ENCODE data around the gene TBC1D4. TPM values are rescaled to one million over a fixed set of nuclear protein-coding genes. Genes with fewer than 3 reads are reported as not detected.

TBC1D4 gene
- total and polyA plus RNA-seq, 2 experiments from 2014 or later = 18.7 to 38.2 TPM

DNA sequence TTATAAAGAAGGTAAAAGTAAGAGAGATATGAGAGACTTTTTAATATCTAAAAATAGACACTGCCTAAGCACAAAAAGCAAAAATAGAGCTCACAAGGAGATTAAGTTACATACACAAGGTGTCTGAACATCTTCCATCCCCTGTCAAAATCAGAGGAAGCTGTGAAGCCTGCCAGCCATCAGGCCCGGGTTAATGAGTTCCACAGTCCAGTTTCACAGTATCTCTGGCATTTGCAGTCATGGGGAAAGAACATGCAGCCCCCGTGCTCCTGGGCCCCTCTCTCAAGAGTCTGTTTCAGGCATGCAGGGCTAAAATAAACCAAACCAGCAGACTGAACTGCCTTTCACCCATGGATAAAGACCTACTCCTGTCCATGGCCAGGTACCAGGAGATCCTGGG is 79.2 kb downstream of the TBC1D4 start (continued):
- TF ChIP-seq ZNF462 (CRISPR knock-in tag; IDR thresholded peaks at IDR 0.05) = no peak
- TF ChIP-seq, protein P1, sequence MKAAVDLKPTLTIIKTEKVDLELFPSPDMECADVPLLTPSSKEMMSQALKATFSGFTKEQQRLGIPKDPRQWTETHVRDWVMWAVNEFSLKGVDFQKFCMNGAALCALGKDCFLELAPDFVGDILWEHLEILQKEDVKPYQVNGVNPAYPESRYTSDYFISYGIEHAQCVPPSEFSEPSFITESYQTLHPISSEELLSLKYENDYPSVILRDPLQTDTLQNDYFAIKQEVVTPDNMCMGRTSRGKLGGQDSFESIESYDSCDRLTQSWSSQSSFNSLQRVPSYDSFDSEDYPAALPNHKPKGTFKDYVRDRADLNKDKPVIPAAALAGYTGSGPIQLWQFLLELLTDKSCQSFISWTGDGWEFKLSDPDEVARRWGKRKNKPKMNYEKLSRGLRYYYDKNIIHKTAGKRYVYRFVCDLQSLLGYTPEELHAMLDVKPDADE (IDR thresholded peaks at IDR 0.05) = no peak

- Histone ChIP-seq H3K4me1 (ENCODE audit: insufficient read depth) (no peaks in the 10 kb centered on the region), H3K27me3 (ENCODE audit: insufficient read depth) (no peaks in the 10 kb centered on the region), H3K4me3 (no peak overlapping the region), H3K79me2 (replicated peaks; ENCODE audit: insufficient read depth) (peaks cover 42% of the 10 kb centered on the region), H3K27ac (ENCODE audit: low read depth) (no peak overlapping the region), H3F3A (replicated peaks; ENCODE audit: low read depth) (no peaks in the 10 kb centered on the region), H3K36me3 (ENCODE audit: insufficient read depth) (no peaks in the 10 kb centered on the region), H3K9me2 (ENCODE audit: insufficient read depth) (no peaks in the 10 kb centered on the region), H3K4me2 (no peak overlapping the region), H4K20me1 (replicated peaks; ENCODE audit: insufficient read depth) (no peaks in the 10 kb centered on the region), H2AFZ (no peak overlapping the region)
- no peak overlapping the region for H3K27ac Mint-ChIP-seq
- ATAC-seq (no peak), DNase-seq (ENCODE audit: low spot score) (no peak)
- peaks cover 5% of the 10 kb centered on the region for H3K27me3 Mint-ChIP-seq (ENCODE audit: insufficient read depth, low read depth, poor library complexity)
- peaks cover 4% of the 10 kb centered on the region for H3K4me1 Mint-ChIP-seq
- peaks cover 4% of the 10 kb centered on the region; the same call in 2 of the 3 replicates for H3K36me3 Mint-ChIP-seq (ENCODE audit: low read depth)
- no peak overlapping the region for H3K4me3 Mint-ChIP-seq
- peaks cover 3% of the 10 kb centered on the region; the same call in 1 of the 3 replicates for H3K9me3 Mint-ChIP-seq
- TF ChIP-seq ZNF462 (CRISPR knock-in tag; IDR thresholded peaks at IDR 0.05) = no peak
- TF ChIP-seq, protein P2, sequence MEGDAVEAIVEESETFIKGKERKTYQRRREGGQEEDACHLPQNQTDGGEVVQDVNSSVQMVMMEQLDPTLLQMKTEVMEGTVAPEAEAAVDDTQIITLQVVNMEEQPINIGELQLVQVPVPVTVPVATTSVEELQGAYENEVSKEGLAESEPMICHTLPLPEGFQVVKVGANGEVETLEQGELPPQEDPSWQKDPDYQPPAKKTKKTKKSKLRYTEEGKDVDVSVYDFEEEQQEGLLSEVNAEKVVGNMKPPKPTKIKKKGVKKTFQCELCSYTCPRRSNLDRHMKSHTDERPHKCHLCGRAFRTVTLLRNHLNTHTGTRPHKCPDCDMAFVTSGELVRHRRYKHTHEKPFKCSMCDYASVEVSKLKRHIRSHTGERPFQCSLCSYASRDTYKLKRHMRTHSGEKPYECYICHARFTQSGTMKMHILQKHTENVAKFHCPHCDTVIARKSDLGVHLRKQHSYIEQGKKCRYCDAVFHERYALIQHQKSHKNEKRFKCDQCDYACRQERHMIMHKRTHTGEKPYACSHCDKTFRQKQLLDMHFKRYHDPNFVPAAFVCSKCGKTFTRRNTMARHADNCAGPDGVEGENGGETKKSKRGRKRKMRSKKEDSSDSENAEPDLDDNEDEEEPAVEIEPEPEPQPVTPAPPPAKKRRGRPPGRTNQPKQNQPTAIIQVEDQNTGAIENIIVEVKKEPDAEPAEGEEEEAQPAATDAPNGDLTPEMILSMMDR (conservative IDR thresholded peaks at IDR 0.05; ENCODE audit: low read depth in 2 of 2) = no peak
- TF ChIP-seq POLR2AphosphoS5 (IDR thresholded peaks at IDR 0.05; ENCODE audit: low read depth) = no peak
- TF ChIP-seq CREB1 (CRISPR knock-in tag; IDR thresholded peaks at IDR 0.05; ENCODE audit: low read depth) = no peak
- no peak for TF ChIP-seq NANOG (IDR thresholded peaks at IDR 0.05; ENCODE audit: borderline replicate concordance)
- no peak for TF ChIP-seq EZH2 (IDR thresholded peaks at IDR 0.05; ENCODE audit: low read depth, unreplicated experiment)
Observed at GRCh38 chr13:75400775-75401174, 81.2 kb downstream of the TBC1D4 start.
